Naive thymus-derived CD4-positive, alpha-beta T cell (primary cell): ENCODE data around the gene PAX5. TPM values are rescaled to one million over a fixed set of nuclear protein-coding genes. Genes with fewer than 3 reads are reported as not detected.

Source experiments
- ATAC-seq: fragments of 150-1000 bp; cut with Tn5 transposase; 2 replicates; pipeline ENCODE4 v1.10.0; 2021; ENCODE audit warnings: mild to moderate bottlenecking, moderate library complexity
- CTCF ChIA-PET: fragments of 350-600 bp; sonication (Branson Sonifier 250); formaldehyde crosslinking; loops from one replicate; lab custom pipeline; 2021; ENCODE audit warnings: antibody characterized with exemption; lab: Charles Lee
- POLR2A ChIA-PET: fragments of 350-600 bp; sonication (Branson Sonifier 250); formaldehyde crosslinking; loops from one replicate; lab custom pipeline; 2021; ENCODE audit warnings: antibody characterized with exemption, inconsistent platforms; lab: Charles Lee
- DNase-seq, 9 donors: peaks; one replicate each; pipeline versions ENCODE4 v3.0.0 to v3.0.0-alpha.2; 2020 to 2022; ENCODE audit warnings: mixed read lengths in 1 of 9
- H3K27ac ChIP-seq: one replicate; pipeline ENCODE4 v1.7.0; 2013; ENCODE audit warnings: mild to moderate bottlenecking, low read depth, low read length, moderate library complexity
- H3K27me3 ChIP-seq, 2 donors: one replicate each; pipeline ENCODE4 v1.7.0; 2013; ENCODE audit warnings: low read length in 2 of 2, mild to moderate bottlenecking in 2 of 2, moderate library complexity in 2 of 2; ENCODE audit not compliant: control insufficient read depth in 2 of 2, insufficient read depth in 2 of 2
- H3K36me3 ChIP-seq, 3 experiments: 1 replicate in 2 of 3; 2 replicates in 1 of 3; pipeline ENCODE4 v1.7.0; 2013; ENCODE audit warnings: low read length in 3 of 3, mild to moderate bottlenecking in 3 of 3, moderate library complexity in 1 of 3; ENCODE audit not compliant: insufficient read depth in 3 of 3, control insufficient read depth in 2 of 3
- H3K4me1 ChIP-seq, 2 donors: one replicate each; pipeline ENCODE4 v1.7.0; 2013; ENCODE audit warnings: low read length in 2 of 2, mild to moderate bottlenecking in 2 of 2, moderate library complexity in 1 of 2; ENCODE audit not compliant: control insufficient read depth in 2 of 2, insufficient read depth in 2 of 2
- H3K4me3 ChIP-seq: 2 replicates; pipeline ENCODE4 v1.7.0; 2013; ENCODE audit warnings: mild to moderate bottlenecking, low read length
- H3K9me3 ChIP-seq, 3 experiments: 1 replicate in 2 of 3; 2 replicates in 1 of 3; pipeline ENCODE4 v1.7.0; 2013; ENCODE audit warnings: low read length in 3 of 3; ENCODE audit not compliant: control insufficient read depth in 2 of 3
- H3K27ac Mint-ChIP-seq, 9 donors: one replicate each; pipeline ENCODE4 v1.8.0; 2020 to 2022; ENCODE audit warnings: mixed read lengths in 9 of 9, mild to moderate bottlenecking in 8 of 9, moderate library complexity in 5 of 9, inconsistent platforms in 2 of 9
- H3K27me3 Mint-ChIP-seq, 5 donors: one replicate each; pipeline ENCODE4 v1.8.0; 2021 to 2022; ENCODE audit warnings: mixed read lengths in 5 of 5, mild to moderate bottlenecking in 1 of 5
- H3K36me3 Mint-ChIP-seq, 5 donors: one replicate each; pipeline ENCODE4 v1.8.0; 2020 to 2022; ENCODE audit warnings: mixed read lengths in 5 of 5, mild to moderate bottlenecking in 3 of 5, inconsistent platforms in 1 of 5
- H3K4me1 Mint-ChIP-seq, 7 donors: one replicate each; pipeline ENCODE4 v1.8.0; 2020 to 2022; ENCODE audit warnings: mixed read lengths in 7 of 7, mild to moderate bottlenecking in 3 of 7, inconsistent platforms in 1 of 7
- H3K4me3 Mint-ChIP-seq, 10 donors: one replicate each; pipeline ENCODE4 v1.8.0; 2020 to 2022; ENCODE audit warnings: mild to moderate bottlenecking in 10 of 10, mixed read lengths in 10 of 10, moderate library complexity in 6 of 10, inconsistent platforms in 2 of 10
- H3K9me3 Mint-ChIP-seq, 11 donors: one replicate each; pipeline ENCODE4 v1.8.0; 2020 to 2022; ENCODE audit warnings: mixed read lengths in 11 of 11, mild to moderate bottlenecking in 4 of 11, inconsistent platforms in 1 of 11, moderate library complexity in 1 of 11
- intact Hi-C, 2 donors: fragments of 100-400 bp; cut with micrococcal nuclease; formaldehyde crosslinking; loops; one replicate each; pipeline ENCODE4 v1.15.1; 2023
- polyA plus RNA-seq, 2 donors: library from polyadenylated mRNA; unstranded; fragments of 300-500 nt; fragmentation: Illumina TruSeq; gene quantifications; one replicate each; pipeline ENCODE4 v1.2.3, GENCODE V29; 2021
- total RNA-seq, 6 experiments: library from RNA in 5 of 6; stranded (reverse) in 5 of 6; gene quantifications; 1 replicate in 5 of 6; 2 replicates in 1 of 6; pipeline ENCODE4 v1.2.3 and lab custom pipeline; 2021 to 2026

PAX5 gene
- total and polyA plus RNA-seq, 7 experiments from 2014 or later: 0.10 to 8.0 (median 0.38) TPM; not detected in 1

GRCh38 chr9:37002413-37003217 lies 31.5 kb downstream of the PAX5 start:
- H3K9me3 ChIP-seq: no peaks in the 10 kb centered on the region
- H3K36me3 ChIP-seq: no peaks in the 10 kb centered on the region
- no peaks in the 10 kb centered on the region for H3K4me1 ChIP-seq
- Mint-ChIP-seq H3K4me1 (peaks cover 0 to 8% (median 4%) of the 10 kb centered on the region in 7 donors), H3K27ac (no peak overlapping the region), H3K27me3 (peaks cover 69 to 84% (median 78%) of the 10 kb centered on the region in 5 donors), H3K9me3 (peaks cover 0 to 4% (median 0%) of the 10 kb centered on the region in 11 donors), H3K36me3 (no peaks in the 10 kb centered on the region), H3K4me3 (peak overlapping the region in 6 of 10 donors; percentile 22 to 54 (median 42))
- H3K4me3 ChIP-seq: no peak overlapping the region
- ChIA-PET POLR2A (no interaction called here), CTCF (no interaction called here)
- no peak overlapping the region for H3K27ac ChIP-seq
- peaks cover 0 to 4% of the 10 kb centered on the region in 2 donors for H3K27me3 ChIP-seq
- DNase-seq (no peak), ATAC-seq (no peak)
- intact Hi-C loops: no loop called here

GRCh38 chr9:37002036-37002412 lies 32.0 kb downstream of the PAX5 start:
- Histone ChIP-seq H3K27ac (no peak overlapping the region), H3K27me3 (peaks cover 0 to 4% of the 10 kb centered on the region in 2 donors), H3K4me3 (no peak overlapping the region), H3K36me3 (no peaks in the 10 kb centered on the region), H3K4me1 (no peaks in the 10 kb centered on the region), H3K9me3 (no peaks in the 10 kb centered on the region)
- ChIA-PET CTCF (no interaction called here), POLR2A (no interaction called here)
- ATAC-seq (no peak), DNase-seq (no peak)
- H3K4me1 Mint-ChIP-seq: peaks cover 0 to 8% (median 4%) of the 10 kb centered on the region in 7 donors
- peaks cover 0 to 4% (median 0%) of the 10 kb centered on the region in 11 donors for H3K9me3 Mint-ChIP-seq
- intact Hi-C loops: no loop called here
- H3K27ac Mint-ChIP-seq: no peak overlapping the region
- peak overlapping the region in 3 of 10 donors; percentile 11 to 52 (median 26) for H3K4me3 Mint-ChIP-seq
- H3K27me3 Mint-ChIP-seq: peaks cover 63 to 78% (median 73%) of the 10 kb centered on the region in 5 donors
- no peaks in the 10 kb centered on the region for H3K36me3 Mint-ChIP-seq

GRCh38 chr9:37001459-37001858 lies 32.6 kb downstream of the PAX5 start:
- Mint-ChIP-seq H3K36me3 (no peaks in the 10 kb centered on the region), H3K4me1 (peaks cover 0 to 8% (median 5%) of the 10 kb centered on the region in 7 donors), H3K9me3 (peaks cover 0 to 4% (median 0%) of the 10 kb centered on the region in 11 donors), H3K4me3 (peak overlapping the region in 1 of 10 donors; percentile 23), H3K27ac (no peak overlapping the region), H3K27me3 (peaks cover 57 to 72% (median 69%) of the 10 kb centered on the region in 5 donors)
- no peak for DNase-seq
- intact Hi-C loops: no loop called here
- ChIA-PET POLR2A (no interaction called here), CTCF (interaction anchor here (0.6 kb wide), 1 partner anchor 170 kb away, joined by 3 read pairs; no protein-coding TSS in a partner anchor)
- no peak for ATAC-seq
- no peaks in the 10 kb centered on the region for H3K36me3 ChIP-seq
- no peak overlapping the region for H3K27ac ChIP-seq
- no peaks in the 10 kb centered on the region for H3K9me3 ChIP-seq
- H3K4me3 ChIP-seq: no peak overlapping the region
- peaks cover 0 to 4% of the 10 kb centered on the region in 2 donors for H3K27me3 ChIP-seq
- H3K4me1 ChIP-seq: no peaks in the 10 kb centered on the region

- Histone ChIP-seq H3K4me1 (no peaks in the 10 kb centered on the region), H3K9me3 (no peaks in the 10 kb centered on the region), H3K27ac (no peak overlapping the region), H3K27me3 (peaks cover 0 to 4% of the 10 kb centered on the region in 2 donors), H3K36me3 (no peaks in the 10 kb centered on the region), H3K4me3 (no peak overlapping the region)
- Mint-ChIP-seq H3K4me1 (peaks cover 3 to 11% (median 5%) of the 10 kb centered on the region in 7 donors), H3K9me3 (peaks cover 0 to 2% (median 0%) of the 10 kb centered on the region in 11 donors), H3K27ac (peak overlapping the region in 1 of 9 donors; percentile 44), H3K27me3 (peaks cover 48 to 63% (median 53%) of the 10 kb centered on the region in 5 donors), H3K36me3 (no peaks in the 10 kb centered on the region), H3K4me3 (no peak overlapping the region)
- POLR2A ChIA-PET: no interaction called here
- intact Hi-C loops: loop anchor here in 1 of 2 donors (10.0 kb wide), 1 partner anchor 365 kb away; no protein-coding TSS in a partner anchor
- ATAC-seq: no peak
- no peak for DNase-seq
- CTCF ChIA-PET: no interaction called here
Measured at GRCh38 chr9:36999728-37000333, 34.2 kb downstream of the PAX5 start.

- Histone ChIP-seq H3K27ac (no peak overlapping the region), H3K36me3 (no peaks in the 10 kb centered on the region), H3K4me3 (no peak overlapping the region), H3K9me3 (no peaks in the 10 kb centered on the region), H3K4me1 (no peaks in the 10 kb centered on the region), H3K27me3 (peaks cover 0 to 4% of the 10 kb centered on the region in 2 donors)
- no peak for ATAC-seq
- H3K27me3 Mint-ChIP-seq: peaks cover 39 to 47% (median 45%) of the 10 kb centered on the region in 5 donors
- intact Hi-C loops: loop anchor here in 1 of 2 donors (10.0 kb wide), 1 partner anchor 367 kb away; no protein-coding TSS in a partner anchor
- no peak overlapping the region for H3K4me3 Mint-ChIP-seq
- no peak for DNase-seq
- no peak overlapping the region for H3K27ac Mint-ChIP-seq
- peaks cover 0 to 4% (median 0%) of the 10 kb centered on the region in 11 donors for H3K9me3 Mint-ChIP-seq
- ChIA-PET CTCF (no interaction called here), POLR2A (no interaction called here)
- peaks cover 0 to 9% (median 3%) of the 10 kb centered on the region in 7 donors for H3K4me1 Mint-ChIP-seq
- H3K36me3 Mint-ChIP-seq: no peaks in the 10 kb centered on the region
Measured at GRCh38 chr9:36997414-36997813, 36.7 kb downstream of the PAX5 start.

GRCh38 chr9:36996706-36997086 lies 37.4 kb downstream of the PAX5 start:
- H3K4me3 Mint-ChIP-seq: no peak overlapping the region
- intact Hi-C loops: loop anchor here (1.0 to 10.0 kb wide), 6 partner anchors 266 to 394 kb away; no protein-coding TSS in a partner anchor
- ChIA-PET POLR2A (interaction anchor here (0.5 kb wide), 1 partner anchor 592 kb away, joined by 4 read pairs; no protein-coding TSS in a partner anchor), CTCF (interaction anchor here (0.5 to 1.2 kb wide), 4 partner anchors 9 to 244 kb away, joined by 3 to 5 read pairs (median 4); no protein-coding TSS in a partner anchor)
- peaks cover 0 to 7% (median 1%) of the 10 kb centered on the region in 7 donors for H3K4me1 Mint-ChIP-seq
- no peak overlapping the region for H3K27ac Mint-ChIP-seq
- ATAC-seq (no peak), DNase-seq (no peak)
- no peaks in the 10 kb centered on the region for H3K4me1 ChIP-seq
- H3K27me3 Mint-ChIP-seq: peaks cover 38 to 48% (median 43%) of the 10 kb centered on the region in 5 donors
- peaks cover 0 to 3% of the 10 kb centered on the region in 2 donors for H3K27me3 ChIP-seq
- H3K9me3 Mint-ChIP-seq: peaks cover 0 to 8% (median 3%) of the 10 kb centered on the region in 11 donors
- no peak overlapping the region for H3K4me3 ChIP-seq
- H3K36me3 ChIP-seq: no peaks in the 10 kb centered on the region
- H3K27ac ChIP-seq: no peak overlapping the region
- H3K9me3 ChIP-seq: no peaks in the 10 kb centered on the region
- H3K36me3 Mint-ChIP-seq: peaks cover 0 to 4% (median 2%) of the 10 kb centered on the region in 5 donors
